ENCODE measurements around the gene DNASE1L1.

DNA sequence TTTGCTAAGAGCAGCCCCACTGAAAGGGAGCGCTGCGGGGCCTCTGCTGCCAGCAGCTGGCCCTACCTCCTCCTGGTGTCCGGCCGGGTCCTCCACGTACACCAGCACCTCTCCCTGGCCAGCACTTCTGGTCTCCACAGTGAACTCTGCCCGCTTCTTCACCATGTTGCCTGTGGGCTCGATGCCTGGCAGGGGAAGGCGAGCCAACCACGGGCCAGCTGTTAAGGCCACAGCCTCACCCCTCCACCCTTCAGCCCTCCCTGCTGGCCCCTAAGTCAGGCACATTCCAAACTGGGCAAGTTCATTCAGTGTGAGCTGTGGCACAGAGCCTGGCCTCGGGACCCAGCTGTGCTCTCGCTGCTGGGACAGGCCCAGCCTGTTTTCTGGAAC, 42.4 kb downstream of the DNASE1L1 start:
- TF ChIP-seq EZH2 (IDR thresholded peaks at IDR 0.05; ENCODE audit: low read length, unreplicated experiment) (no peak), CTCF (conservative IDR thresholded peaks at IDR 0.05; ENCODE audit: low read depth, low read length) (no peak), EZH2phosphoT487 (IDR thresholded peaks at IDR 0.05; ENCODE audit: borderline replicate concordance, low read length) (no peak)
